HG03108 (cell line): ENCODE results near the gene PRIM2.
"Not testable (repeated sequence)": the region's sequence is repeated elsewhere in the genome, so short reads cannot be mapped to it uniquely, and the experiment has no call there.

Experiments used
- ATAC-seq: cut with Tn5 transposase; IDR thresholded peaks from one replicate; pipeline ENCODE4 v1.9.1; 2021; ENCODE audit warnings: moderate library complexity; ENCODE audit not compliant: unreplicated experiment

PRIM2 gene

GRCh38 chr6:57491795-57492194 lies 174.4 kb downstream of the PRIM2 start:
- not testable (repeated sequence) for ATAC-seq

DNA sequence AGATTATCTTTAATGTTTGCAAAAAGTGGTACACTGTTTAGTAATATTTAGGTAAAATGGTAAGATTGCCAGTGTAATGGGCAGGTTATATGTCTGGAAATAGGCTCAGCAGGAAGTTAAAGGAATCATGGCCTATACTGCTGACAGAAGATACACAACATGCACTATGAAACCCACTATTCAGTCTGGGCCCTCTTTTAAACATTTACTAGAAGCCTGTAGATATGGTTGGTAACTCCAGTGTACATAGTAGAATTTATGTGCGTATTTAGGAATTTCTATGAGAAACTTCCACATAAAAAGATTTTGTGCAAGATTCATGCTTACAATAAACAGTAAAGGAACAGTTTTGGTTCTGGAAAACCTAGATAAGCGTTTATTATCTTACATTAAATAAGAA lies 178.8 kb downstream of the PRIM2 start:
- not testable (repeated sequence) for ATAC-seq

DNA sequence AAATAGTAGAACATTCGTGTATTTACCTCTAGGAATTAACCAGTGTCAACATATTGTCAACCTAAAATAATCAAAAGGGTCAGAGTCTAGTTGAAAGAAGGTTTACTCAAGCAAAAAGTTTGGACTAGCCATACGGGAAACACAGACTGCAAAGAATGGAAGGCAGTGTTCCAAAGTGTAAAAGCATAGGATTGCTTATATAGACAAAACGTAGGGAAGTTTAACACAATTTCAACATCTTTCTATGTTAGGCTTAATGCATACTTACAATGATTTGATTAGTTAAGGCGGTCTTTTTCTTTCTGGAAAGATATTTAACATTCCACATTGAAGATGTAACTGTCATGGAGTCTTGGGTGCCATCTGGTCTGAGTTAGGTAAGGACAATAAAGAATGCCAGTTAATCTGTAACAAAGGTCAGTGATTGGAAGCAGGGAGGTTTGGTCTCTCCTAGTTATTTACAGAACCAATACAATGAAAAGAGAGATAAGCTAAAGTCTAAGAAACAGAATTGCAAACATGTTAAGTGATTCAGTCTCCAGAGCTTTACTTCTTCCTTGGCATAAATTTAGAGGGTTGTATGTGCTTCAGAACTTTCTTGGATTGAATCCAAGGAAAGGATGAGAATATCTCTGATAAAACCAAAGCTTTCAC lies 183.1 kb downstream of the PRIM2 start:
- not testable (repeated sequence) for ATAC-seq

- not testable (repeated sequence) for ATAC-seq
Observed at GRCh38 chr6:57502387-57502786, 185.0 kb downstream of the PRIM2 start.

GRCh38 chr6:57505251-57505650 lies 187.8 kb downstream of the PRIM2 start:
- ATAC-seq: not testable (repeated sequence)

DNA sequence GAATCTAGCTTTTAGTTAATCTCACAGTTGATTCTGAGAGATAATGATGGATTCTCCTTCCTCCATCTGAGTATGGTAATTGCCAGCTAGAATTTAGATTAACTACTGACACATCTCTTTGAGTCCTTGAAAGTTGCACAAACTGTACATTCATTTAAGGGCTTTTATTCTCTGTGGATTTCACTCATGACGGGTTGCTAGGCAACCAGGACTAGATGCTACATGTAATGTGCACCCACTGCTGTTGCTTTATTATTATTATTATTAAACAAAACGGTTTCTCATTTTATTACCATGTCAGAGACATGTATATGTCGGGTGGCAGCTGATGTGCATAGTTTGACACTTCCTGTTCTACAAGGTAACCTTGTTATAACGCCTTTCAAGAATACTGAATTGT lies 193.0 kb downstream of the PRIM2 start:
- ATAC-seq: not testable (repeated sequence)

DNA sequence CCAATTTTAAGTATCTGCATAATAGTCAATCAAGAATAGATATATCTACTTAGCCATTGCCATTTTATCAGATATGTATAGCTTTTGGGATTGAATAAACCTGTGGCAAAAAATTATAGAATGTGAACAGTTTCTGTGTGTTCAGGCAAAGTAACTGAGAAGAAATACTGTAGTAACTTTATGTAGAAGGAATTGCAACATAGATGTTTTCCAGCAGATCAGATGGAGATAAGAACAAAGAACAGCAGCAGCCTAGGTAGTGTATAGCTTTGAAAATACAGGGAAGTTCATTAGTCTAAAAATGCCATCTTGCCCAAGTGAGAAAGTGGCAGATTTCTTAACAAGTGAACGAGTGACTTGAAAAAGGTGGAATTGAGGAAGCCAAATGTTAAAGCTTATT lies 197.7 kb downstream of the PRIM2 start:
- not testable (repeated sequence) for ATAC-seq

- not testable (repeated sequence) for ATAC-seq
Observed at GRCh38 chr6:57515845-57516244, 198.4 kb downstream of the PRIM2 start.

DNA sequence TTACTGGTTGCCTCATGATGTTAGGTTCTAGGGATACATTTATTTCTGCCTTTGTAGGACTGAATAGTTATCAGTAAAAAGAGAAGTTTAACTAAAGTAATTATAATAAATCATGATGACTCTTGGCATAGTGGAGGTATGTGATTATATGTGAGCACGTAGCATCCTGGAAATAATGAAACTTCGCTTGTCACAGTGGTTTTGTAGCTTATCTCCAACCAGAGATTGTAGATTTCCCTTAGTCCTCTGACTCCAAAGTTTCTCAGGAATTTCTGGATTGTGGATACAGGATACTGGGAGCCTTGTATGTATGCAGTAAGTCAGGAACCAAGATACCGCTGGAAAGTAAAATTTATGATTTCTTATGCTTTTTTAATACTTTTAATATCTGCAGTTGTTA lies 199.3 kb downstream of the PRIM2 start:
- not testable (repeated sequence) for ATAC-seq

GRCh38 chr6:57519198-57519597 lies 201.8 kb downstream of the PRIM2 start:
- not testable (repeated sequence) for ATAC-seq

DNA sequence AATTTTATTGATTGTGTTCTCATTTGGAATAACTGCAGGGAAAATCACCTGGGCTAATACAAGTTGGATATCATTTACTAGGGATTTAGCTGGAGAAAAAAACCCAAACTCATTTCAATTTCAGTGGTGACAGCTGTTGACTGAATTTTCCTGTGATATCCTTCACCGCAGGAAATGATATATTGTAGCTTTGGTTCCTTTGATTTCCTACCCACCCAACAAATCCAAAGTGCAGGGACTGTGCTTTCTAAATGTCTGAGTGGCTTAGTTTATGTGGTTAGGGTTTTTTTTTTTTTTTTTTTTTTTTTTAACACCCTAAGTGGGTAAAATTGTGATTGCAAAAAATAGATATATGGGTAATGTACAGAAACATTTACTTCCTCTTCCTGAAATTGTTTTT lies 203.7 kb downstream of the PRIM2 start:
- not testable (repeated sequence) for ATAC-seq

- not testable (repeated sequence) for ATAC-seq
Observed at GRCh38 chr6:57523221-57523620, 205.8 kb downstream of the PRIM2 start.

GRCh38 chr6:57529755-57530154 lies 212.3 kb downstream of the PRIM2 start:
- not testable (repeated sequence) for ATAC-seq

DNA sequence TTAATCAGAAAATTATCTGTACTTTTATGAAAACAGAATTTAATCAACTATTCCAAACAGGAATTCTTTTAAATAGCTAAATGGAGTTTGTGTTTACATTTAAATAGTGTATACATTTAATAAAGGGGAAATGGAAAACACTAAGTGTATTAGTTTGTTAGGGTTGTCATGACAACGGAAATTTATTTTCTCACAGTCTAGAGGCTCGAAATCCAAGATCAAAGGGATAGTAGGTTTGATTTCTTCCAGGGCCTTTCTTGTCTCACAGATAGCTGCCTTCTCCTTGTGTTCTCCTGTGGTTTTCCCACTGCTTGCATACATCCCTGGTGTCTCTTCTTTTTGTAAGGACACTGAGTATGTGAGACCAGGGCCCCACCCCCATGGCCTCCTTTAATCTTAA lies 215.2 kb downstream of the PRIM2 start:
- not testable (repeated sequence) for ATAC-seq

DNA sequence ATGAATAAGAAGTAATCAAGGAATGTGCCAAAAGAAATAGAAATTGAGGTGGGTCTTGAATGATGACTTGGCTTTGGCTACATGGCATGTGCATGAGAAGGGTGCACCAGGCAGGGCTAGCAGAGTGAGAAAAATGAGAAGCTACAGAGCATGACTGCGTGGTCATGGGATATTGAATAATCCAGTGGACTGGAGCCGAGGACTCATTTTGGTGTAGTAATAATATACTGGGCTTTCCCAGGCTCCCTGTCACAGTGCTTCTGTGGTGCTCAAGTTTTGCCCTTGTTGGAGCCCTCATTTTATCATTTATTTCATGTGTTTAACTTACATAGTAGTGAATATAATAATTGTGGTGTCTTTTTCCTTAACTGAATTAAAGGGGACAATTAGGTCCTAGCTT lies 217.7 kb downstream of the PRIM2 start:
- ATAC-seq: not testable (repeated sequence)

GRCh38 chr6:57535994-57536393 lies 218.6 kb downstream of the PRIM2 start:
- peak; percentile 67 for ATAC-seq

DNA sequence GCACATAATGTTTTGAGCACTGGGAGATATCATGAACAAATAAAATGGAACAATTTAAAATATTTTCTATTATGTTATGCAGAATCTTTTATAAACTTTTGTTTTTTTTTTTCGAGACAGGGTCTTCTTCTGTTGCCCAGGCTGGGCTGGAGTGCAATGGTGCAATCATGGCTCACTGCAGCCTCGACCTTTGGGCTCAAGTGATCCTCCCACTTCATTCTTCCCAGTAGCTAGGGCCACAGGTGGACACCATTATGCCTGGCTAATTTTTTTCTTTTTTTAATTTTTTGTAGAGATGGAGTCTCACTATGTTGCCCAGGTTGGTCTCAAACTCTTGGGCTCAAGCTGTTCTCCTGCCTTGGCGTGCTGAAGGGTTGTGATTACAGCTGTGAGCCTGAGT lies 220.5 kb downstream of the PRIM2 start:
- ATAC-seq: not testable (repeated sequence)

- not testable (repeated sequence) for ATAC-seq
Observed at GRCh38 chr6:57551961-57552360, 234.5 kb downstream of the PRIM2 start.

DNA sequence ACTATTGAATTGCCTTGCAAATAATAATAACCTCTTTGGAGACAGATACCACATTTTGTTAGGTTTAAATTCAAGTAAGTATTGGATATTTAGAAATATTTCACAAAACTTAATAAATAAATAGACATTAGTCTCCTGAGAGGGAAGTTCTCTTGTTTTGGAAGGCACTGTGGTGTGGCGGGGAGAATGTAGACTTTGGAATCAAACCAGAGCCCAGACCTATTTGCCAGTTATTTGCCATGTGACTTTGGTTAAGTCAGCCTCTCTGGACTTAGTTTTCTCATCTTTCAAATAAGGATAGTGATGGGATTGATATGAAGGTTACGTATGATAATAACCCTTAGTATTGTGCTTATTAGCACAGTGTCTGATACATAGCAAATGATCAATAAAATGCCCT lies 240.4 kb downstream of the PRIM2 start:
- ATAC-seq: not testable (repeated sequence)

- ATAC-seq: not testable (repeated sequence)
Observed at GRCh38 chr6:57559170-57559569, 241.7 kb downstream of the PRIM2 start.

DNA sequence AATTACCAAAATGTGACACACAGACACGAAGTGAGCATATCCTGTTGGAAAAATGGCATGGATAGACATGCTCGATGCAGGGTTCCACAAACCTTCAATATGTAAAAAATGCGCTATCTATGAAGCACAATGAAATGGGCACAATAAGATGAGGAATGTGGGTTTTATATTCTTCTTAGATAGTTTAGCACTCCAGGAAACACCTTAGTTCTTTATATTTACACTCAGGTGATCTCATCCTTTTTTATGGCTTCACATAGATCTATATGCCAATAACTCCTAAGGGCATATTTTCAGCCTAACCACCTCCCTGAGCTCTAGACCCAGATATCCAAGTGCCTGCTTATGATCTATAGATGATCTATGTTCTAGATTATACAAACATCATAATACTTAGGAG lies 244.8 kb downstream of the PRIM2 start:
- ATAC-seq: not testable (repeated sequence)

- ATAC-seq: not testable (repeated sequence)
Observed at GRCh38 chr6:57572119-57572518, 254.7 kb downstream of the PRIM2 start.

DNA sequence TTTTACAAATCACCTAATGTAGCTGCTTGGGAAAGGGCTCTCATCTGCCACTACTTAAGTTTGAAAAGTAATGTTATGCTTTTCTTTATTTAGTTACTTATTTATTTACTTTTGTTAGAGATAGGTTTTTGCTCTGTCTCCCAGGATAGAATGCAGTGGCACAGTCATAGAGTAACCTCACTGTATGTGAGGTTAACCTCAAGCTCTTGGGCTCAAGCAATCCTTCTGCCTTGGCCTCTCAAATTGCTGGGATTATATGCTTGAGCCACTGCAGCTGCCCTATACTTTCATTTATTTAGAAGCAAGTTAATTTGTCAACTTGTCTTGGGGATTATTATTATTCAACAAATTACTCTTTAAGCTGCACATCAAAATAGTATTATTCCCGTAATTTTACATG lies 255.4 kb downstream of the PRIM2 start:
- not testable (repeated sequence) for ATAC-seq
